Left renal pelvis (tissue), 4 donors: ENCODE measurements around the gene MAPK8. TPM values are rescaled to one million over a fixed set of nuclear protein-coding genes. Genes with fewer than 3 reads are reported as not detected.

Experiments used
- DNase-seq, 4 donors: peaks; one replicate each; pipeline ENCODE4 v3.0.0-alpha.2; 2013; ENCODE audit warnings: low read depth in 4 of 4, low spot score in 3 of 4
- polyA plus RNA-seq, 4 donors: library from polyadenylated mRNA; unstranded; fragments of 120-200 nt; gene quantifications; one replicate each; pipeline ENCODE4 v1.2.1, GENCODE V29; 2013; ENCODE audit not compliant: insufficient read length in 4 of 4

MAPK8 gene
- polyA plus RNA-seq, 4 donors = 61.3 to 85.0 (median 76.0) TPM

DNA sequence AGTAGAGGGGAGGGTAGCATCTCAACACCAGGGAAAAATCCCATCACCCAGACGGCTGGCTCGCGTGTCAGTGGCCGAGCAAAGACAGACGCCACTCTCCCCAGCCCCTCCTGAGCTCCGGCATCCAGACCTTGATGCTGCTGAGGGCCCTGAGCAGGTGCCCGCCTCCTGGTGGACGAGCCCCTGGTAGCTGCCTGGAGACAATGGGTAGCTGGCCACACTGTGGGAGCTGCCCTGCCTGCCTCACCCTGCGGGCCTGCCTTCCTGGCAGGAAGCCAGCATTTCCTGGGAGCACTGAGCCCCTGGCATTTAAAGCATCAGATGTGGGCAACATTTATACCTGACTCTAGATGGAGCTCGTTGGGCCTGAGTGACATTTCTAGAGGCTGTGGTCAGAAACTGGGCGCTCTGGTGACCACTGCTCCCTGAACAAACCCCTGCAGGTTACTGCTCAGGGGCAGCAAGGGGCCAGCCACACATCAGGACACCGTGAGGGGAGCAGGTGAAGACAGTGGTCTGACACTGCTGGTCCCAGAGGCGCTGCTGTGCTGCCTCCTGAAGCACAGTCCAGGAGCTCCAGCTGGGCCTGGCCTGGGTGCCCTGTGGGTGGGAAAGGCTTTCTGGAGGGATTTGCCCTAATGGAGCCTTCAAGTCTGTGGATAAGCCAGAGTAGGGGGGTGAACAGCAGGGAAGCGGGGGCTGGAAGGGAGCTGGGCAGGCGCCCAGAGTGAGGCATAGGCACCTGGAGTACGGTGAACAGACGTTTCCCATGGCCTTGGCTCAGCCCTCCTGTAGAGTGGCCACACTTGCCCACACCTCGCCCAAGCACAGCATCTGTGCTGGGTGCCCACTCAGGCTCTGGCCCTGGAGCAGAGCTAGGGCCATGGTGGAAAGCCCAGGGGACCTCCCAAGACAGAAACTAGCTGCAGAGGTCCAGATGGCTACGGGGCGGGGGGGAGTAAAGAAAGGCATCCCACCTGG is 138.7 kb downstream of the MAPK8 start:
- DNase-seq = no peak

DNA sequence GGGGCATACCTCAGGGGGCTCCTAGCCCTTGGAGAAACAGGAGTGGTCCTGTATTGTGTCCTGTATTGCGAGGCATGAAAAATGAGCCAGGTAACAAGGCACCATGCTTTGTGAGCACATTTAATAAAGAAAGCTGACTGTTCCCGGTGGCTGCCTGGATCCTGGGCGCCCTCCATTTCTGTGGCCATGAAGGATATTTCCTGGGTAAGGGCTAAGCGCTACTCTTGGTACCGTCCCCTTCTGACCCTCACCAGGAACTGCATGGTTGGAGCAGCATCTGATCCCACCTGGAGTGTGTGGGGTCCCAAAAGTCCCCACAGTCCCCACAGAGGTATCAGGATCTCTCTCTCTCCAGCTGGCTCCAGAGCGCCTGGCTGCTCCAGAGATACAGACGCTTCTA is 139.5 kb downstream of the MAPK8 start:
- no peak for DNase-seq

DNA sequence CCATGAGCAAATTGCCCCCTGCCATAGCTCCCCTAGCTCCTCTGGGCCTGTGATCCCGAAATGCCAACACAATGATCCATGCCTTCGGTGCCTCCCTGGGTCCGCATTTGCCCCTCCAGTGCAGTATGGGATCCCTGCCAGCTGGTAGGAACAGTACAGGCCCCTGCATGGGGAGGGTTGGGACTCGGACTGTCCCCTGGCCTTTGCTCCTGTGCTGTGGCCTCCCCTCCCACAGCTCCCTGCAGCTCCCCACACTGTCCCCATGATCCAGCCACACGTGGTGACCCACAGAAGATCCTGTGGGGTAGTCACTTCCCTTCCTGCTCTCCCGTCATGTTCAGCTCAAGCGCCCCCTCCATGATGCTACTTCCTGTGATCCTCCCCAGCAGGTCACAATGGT is 140.3 kb downstream of the MAPK8 start:
- DNase-seq = no peak

DNA sequence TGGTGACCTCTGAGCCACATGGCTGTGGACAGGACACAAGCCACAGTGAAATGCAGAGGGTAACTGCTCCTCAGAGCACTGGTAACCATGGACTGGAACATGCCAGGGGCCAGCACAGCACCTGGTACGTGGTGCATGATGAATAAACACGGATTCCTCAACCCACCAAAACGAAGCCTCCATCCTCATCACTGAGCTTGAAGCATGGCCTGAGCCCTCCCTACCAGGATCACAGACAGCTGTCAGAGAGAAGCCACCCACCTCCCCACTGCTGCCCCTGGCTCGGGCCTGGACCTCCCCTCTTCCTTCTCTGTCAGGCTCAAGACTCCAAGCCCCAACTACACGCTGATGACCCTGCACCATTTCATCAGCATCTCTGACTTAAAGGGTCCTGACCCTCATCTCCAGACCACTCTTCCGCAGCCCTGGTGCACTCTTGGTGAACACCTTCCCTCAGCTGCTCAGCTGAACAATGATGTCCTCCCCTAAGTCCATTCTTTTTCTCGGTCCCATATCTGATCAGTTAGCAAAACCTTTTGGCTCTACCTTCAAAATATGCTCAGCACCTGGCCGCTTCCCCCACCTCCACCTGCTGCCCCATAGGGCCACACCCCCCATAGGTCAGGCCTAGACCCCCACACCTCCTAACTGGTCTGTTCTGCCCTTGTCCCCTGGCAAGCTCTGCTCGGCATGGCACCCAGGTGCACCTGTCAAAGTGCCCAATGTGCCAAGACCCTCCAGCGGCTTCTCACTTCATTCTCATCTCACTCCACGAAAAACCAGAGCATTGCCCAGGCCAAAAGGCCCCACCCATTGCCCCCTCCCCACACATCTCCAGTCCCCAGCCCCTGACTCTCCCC is 141.1 kb downstream of the MAPK8 start:
- no peak for DNase-seq

DNA sequence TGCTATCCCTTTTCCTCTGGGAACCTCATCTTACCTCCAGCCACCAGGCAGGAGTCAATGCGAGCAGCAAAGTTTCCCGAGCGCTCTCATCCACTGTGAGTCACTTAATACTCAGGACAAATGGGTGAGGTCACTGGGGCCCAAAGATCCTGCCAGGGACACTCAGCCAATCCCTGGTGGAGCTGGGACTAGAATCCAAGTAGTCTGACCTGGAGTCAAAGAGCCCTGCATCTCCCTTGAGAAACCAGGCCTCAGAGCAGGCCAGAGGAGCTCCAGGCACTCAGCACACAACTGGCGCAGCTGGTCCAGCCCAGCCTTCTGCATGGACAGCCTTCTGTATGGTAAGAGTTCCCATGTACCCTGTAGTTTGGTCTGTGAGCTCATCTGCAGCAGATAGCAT is 142.3 kb downstream of the MAPK8 start:
- no peak for DNase-seq

DNA sequence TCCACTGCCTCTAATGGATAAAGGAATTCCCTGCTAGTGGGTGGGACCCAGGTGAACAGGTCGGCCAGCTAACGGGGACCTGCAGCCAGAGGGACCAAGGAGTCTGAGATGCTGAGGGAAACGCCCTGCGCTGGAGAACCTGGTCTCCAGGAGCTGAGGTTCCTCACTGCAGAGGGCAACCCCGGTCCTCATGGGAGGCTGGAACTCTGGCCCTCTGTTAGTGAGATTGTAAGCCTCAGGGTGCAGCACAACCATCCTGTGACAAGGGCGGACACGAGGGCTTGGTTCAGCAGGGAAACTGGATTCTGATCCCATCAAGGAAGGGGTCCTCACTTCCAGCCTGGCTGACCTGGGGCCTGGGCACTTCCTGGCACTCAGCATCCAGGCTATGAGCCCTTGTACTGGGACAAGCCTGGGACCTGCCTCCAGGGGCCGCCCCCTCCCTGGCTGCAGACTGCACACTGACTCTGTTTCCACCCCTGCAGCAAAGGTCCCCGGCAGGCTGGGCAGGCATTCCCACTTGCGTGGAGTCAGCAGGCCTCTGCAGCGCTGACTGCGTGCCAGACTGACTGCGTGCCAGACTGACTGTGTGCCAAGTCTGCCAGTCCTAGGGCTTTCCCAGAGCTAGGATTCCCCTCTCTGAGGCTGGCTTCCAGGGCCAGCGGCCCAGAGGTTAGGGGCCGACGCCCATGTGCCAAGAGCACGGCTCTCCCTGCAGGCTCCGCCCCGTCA is 143.2 kb downstream of the MAPK8 start:
- DNase-seq = no peak

DNA sequence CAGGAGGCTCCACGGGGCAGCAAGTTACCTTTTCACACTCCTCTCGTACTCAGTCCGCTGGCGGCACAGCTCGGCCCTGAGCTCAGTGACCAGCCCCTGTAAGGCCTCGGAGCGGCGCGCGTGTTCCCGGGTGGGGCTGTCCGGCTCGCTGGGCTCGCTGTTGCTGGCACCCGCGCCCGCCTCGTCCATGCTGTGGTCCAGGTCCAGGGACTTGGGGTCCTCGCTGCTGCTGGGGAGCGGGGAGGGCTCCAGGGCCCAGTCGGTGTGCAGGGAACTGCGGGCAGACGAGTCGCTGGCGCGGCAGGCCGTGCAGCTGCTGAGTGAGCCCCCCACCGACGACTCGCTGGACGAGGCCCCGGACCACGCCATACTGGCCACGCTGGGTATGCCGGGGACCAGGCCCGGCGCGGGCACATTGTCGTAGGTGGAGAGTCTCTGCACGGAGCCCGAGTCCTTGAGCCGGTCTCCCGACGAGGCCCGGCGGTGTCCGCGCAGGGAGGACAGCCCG is 143.8 kb downstream of the MAPK8 start:
- no peak for DNase-seq

DNA sequence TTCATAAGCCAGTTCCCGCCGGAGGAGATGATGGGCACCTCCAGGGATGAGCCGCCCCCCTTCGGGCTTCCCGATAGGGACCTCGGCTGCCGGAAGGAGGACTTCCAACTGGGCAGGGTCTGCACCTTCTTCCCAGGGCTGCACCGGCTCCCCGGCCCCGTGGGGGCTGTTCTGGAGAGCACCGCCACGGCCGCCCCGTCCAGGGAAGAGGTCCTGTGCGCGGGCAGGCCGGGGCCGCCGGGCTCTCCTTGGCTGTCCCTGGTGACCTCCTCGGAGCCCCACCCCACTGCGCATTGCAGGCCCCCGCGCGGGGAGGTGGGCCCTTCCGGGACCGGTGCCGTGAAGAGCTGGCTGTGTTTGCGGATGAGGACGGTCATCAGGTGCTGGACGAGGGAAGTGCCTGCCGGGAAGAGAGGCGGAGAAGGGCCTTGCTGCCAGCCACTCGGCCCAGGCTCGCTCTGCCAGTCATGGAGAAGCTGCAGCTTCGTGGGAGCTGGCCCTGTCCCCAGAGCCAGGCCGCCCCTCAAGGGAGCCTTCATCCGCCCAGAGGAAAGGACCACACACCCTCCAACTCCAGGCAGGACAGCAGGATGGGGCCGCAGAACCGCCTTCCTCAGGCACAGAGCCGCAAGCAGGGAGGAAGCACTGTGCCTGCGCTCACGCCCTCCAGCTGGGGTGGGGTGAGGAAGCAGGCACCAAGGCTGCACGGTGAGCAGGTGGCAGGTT is 144.4 kb downstream of the MAPK8 start:
- no peak for DNase-seq

DNA sequence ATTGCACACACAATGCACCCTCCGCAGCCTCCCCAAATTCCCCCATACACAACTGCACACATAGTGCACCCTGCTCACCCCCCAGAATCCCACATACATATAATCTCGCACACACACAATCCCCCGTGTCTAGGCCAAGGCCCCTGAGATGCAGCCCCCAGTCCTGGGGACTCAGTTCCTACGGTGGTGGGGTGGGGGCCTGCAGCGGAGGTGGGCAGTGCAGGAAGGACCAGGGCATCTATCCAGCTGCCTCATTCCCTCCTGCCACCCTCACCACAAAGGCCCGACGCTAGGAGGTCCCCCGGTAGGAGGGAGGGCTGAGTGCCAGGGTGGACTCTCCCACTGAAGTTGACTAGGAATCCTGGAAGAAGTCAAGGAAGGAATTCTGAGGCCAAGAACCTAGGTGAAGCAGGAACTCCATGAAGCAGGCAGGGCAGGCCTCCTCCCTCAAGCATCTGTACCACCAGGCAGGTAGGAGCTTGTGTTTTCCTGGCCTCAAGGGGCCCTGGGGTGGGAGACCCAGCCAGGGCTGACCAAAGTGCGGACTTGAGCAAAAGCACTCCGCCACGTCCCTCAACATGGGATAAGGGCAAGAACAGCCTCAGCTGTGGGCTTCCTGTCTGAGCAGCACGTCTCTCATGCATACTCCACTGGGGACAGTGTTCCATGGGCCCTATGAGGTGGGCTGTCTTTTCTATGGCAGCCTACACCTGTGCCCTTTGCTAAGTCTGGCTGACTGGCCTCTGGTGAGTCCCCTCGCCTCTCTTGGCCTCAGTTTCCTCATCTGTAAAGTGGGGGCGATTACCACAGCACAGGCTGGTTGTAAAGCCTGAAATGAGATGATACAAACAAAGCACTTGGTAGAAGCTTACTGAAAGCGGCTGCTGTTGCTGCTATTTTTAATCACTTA is 145.7 kb downstream of the MAPK8 start:
- DNase-seq = no peak

DNA sequence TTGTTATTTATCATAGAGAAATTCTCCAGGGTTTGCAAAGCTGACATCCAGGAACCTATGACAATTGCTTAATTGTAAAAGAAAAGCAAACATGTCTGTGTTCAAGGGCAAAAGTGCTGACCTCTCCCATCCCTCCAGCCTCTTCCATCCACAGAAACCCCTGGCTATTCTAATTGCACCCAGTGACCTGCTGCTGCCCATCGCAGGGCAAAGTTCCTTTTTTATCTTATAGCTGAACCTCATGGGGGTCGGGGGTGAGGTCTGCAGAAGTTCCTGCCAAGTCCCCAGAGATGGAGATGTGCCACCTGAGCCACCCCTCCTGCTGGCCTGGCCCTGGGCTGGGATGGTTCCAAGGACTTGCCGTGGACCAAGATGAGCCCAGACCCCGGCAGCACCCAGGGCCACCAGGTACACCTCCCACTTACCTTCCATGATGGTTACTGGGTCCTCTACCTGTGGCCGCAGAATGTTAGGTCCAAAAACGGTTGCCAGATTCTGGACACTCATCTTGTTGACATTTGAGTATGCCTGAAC is 146.5 kb downstream of the MAPK8 start:
- no peak for DNase-seq

DNA sequence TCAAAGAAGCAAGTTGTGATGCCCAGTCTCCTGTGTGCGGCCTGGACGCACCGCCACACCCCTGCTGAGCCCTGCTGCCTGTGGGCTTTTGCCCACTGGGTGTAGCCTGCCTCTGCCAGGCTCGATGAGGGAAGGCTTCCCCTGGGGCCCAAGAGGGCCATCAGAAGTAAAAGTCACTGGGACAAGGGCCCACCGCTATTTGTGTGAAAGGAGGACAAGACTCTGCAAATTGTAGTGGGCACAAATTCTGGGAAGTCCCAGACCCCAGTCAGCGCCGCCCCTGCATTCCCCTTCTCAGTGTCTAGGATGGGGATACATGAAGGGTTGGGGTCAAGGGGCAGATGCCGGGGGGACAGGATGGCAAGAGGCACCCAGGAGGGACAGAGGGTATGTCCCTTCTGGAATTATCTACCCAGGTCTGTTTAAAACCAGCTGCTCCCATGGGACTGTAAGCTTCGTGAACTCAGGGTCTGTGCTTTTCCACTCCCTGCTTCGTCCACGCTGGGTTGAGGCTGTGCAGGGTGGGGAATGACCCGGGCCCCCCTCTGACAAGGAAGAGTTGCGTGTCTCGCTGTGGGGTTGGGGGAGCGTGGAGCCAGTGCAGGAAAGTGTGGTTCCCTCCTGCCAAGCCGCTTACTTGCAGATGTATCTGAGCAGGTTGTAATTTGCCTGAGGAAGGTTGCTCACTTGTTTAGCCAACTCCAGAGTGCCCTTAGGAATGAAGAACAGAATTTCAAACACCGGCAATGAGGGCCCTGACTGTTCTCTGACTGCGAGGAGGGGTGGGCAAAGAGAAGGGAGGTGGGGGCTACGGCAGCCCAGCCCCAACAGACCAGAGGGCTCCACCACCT is 147.2 kb downstream of the MAPK8 start:
- no peak for DNase-seq

DNA sequence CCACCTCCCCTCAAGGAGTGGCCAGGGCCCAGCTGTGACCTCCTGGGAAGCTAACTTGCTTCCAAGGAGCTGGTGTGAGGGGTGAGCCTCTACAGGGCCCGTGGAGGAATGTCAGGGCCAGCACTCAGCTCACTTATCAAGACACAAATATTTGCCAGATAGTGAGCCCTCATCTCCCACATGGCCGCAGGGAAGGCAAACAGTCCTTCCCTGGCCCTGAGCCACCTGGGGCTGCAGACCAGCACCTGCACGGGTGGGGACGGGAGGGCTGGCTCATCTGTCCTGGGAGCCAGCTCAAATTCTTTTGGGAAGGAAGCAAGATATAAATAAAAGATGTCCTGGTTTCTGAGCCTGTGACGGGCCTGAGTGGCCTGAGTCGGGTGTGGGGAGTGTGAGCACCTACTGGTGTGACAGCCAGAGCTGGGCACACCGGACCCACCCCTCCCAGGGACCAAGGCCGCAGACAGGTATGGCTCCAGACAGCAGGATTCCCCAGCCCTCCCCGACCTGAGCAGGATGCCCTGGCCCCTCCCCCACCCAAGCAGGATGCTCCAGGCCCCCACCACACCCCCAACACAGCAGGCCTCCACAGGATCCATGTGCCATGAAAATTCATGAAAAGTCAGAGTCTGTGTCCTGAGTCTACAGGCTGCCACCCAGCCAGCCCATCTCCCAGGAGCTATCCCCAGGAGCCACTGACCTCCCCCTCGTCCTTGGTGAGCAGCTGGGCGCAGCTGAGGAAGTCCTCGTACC is 148.0 kb downstream of the MAPK8 start:
- DNase-seq = no peak

DNA sequence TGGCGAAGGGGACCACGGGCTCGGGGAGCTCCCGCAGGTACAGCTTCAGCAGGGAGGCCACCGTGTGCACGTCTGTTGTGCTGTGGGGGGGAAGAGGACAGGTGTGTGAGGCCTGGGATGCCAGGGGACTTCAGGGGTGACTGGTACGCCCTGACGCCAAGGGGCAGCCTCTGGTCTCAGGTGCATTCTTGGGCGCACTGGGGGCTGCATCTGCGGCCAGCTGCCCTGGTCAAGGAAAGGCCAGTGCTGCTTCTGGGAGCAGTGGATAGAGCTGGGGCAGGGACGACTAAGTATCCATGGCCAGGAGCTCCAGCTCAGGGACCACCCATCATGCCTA is 148.5 kb downstream of the MAPK8 start:
- no peak for DNase-seq

DNA sequence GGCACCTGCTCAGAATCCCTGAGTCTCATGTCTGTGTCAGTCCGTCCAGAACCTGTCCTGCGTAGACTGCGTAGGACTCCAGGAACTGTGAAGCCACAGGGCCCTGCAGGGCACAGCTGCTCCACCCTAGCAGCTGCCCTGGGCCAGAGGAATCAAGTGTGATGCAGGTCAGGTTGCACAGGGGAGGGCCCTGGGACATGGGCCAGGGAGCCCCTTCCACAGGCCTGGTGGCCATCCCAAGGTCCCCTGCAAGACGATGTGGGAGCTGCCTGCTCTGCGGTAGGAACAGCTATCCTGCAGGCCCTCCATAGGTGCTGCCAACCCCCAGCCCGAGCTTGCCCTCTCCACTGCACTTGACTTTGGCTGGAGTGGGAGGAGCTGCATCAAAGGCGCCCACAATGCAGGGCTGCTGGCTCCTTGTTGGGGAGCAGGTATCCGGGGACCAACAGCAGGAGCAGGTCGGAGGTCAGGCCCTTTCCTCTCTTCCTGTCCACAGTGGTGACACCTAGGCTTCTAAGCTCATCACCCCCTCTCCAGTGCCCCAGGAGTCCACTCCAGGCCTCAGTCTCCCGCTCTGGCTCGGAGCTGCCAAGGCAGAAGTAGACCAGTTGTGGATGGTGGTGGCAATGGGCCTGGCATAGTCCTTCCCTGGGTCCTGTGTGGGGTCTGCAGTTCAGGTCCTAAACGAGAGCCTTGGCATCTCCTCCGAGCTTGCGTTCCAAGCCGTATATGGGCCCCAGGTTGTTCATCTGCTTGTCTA is 149.1 kb downstream of the MAPK8 start:
- DNase-seq = no peak

DNA sequence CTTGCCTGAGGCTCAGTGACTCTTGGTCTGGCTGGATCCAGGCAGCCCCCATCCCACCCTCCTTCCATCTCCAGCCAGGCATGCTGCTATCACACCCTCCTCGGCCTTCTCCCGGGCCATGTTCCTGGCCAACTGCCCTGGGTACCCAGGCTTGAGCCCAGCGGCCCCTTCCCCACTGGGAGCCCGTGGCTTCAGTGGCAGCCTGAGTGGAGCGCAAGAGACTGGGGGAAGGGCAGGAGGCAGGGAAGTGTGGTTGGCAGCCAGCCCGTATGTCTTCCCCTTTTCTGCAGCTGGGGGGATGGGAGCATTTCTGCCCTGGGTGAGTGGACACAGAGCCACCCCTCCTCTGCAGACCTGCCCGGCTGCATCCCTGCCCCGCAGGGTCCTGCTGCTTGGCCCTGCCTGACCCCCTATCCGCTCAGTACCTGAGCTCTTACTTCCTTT is 149.9 kb downstream of the MAPK8 start:
- DNase-seq = peak in 3 of 4 donors; percentile 55 to 65 (median 56)
